Gastroesophageal sphincter (tissue), 4 donors: ENCODE measurements around the gene RAF1. TPM values are rescaled to one million over a fixed set of nuclear protein-coding genes. Genes with fewer than 3 reads are reported as not detected.

Source experiments
- ATAC-seq: fragments of 150-250 bp; one replicate; pipeline ENCODE4 v1.9.1; 2016; ENCODE audit warnings: mild to moderate bottlenecking, moderate library complexity
- H3K27ac ChIP-seq, 4 donors: fragments of 200-600 bp; sonication (generic) in 3 of 4; 1 replicate in 3 of 4; 2 replicates in 1 of 4; pipeline ENCODE4 v1.5.1; 2016 to 2019
- H3K27me3 ChIP-seq: fragments of 200-600 bp; sonication (generic); one replicate; pipeline ENCODE4 v1.5.1; 2019
- H3K36me3 ChIP-seq, 2 donors: fragments of 200-600 bp; sonication (generic); one replicate each; pipeline ENCODE4 v1.5.1; 2019; ENCODE audit warnings: control low read depth in 1 of 2
- H3K4me1 ChIP-seq, 3 donors: fragments of 200-600 bp; sonication (generic); 1 replicate in 2 of 3; 2 replicates in 1 of 3; pipeline ENCODE4 v1.5.1; 2016 to 2019; ENCODE audit warnings: control low read depth in 2 of 3
- H3K4me3 ChIP-seq, 2 donors: fragments of 200-600 bp; sonication (generic); one replicate each; pipeline ENCODE4 v1.5.1; 2019; ENCODE audit warnings: mild to moderate bottlenecking in 1 of 2, moderate library complexity in 1 of 2
- H3K9me3 ChIP-seq, 3 donors: fragments of 200-600 bp; sonication (generic); one replicate each; pipeline ENCODE4 v1.5.1; 2017 to 2019; ENCODE audit warnings: control low read depth in 2 of 3
- EP300 ChIP-seq: sonication (generic); formaldehyde crosslinking; IDR thresholded peaks from one replicate; pipeline ENCODE4 v1.6.1; 2017; ENCODE audit warnings: antibody characterized with exemption, mild to moderate bottlenecking
- POLR2A ChIP-seq, 2 donors: fragments of 450-650 bp; IDR thresholded peaks; one replicate each; pipeline ENCODE4 v1.6.1; 2017; ENCODE audit warnings: antibody characterized with exemption in 2 of 2, mild to moderate bottlenecking in 2 of 2, moderate library complexity in 1 of 2
- POLR2AphosphoS5 ChIP-seq: sonication (generic); formaldehyde crosslinking; IDR thresholded peaks from one replicate; pipeline ENCODE4 v1.6.1; 2017; ENCODE audit warnings: antibody characterized with exemption
- WGBS, 2 donors: methylation state at CpG; one replicate each; pipeline ENCODE4 v1.1.5; 2018; ENCODE audit warnings: low coverage in 1 of 2; 5-methylcytosine and 5-hydroxymethylcytosine counted together
- total RNA-seq, 4 donors: library from RNA; depleted of rRNA; stranded (reverse); fragments of >200 nt; gene quantifications; one replicate each; pipeline ENCODE4 v1.1.0, GENCODE V29; 2016
- TF ChIP-seq, protein P1 (sequence below), 4 experiments: fragments of 200-600 bp in 2 of 4; fragments of 450-650 bp in 2 of 4; sonication (generic) in 1 of 4; IDR thresholded peaks; one replicate each; pipeline ENCODE4 v1.5.1; 2017 to 2019; ENCODE audit warnings: antibody characterized with exemption in 4 of 4, mild to moderate bottlenecking in 2 of 4, moderate library complexity in 2 of 4

Gene RAF1
- total RNA-seq, 4 donors from 2014 or later, result 115 to 146 (median 130) TPM

DNA sequence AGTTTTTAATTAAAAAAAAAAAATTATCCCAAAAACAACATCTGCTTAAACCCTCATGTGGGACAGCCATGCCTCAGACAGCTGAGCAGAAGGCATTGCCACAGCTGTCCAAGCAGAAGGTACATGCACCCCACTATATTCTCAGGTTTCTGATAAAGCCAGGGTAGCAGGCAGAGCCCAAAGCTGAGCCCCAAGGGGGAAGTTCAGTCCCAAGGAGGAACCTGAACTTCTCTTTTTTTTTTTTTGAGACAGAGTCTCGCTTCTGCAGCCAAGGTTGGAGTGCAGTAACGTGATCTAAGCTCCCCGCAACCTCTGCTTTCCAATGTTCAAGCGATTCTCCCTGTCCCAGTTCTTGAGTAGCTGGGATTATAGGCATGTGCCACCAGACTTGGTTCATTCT is 73.8 kb downstream of the RAF1 start:
- Histone ChIP-seq H3K9me3 (no peaks in the 10 kb centered on the region), H3K27me3 (no peaks in the 10 kb centered on the region), H3K4me3 (no peak overlapping the region), H3K36me3 (peaks cover 5 to 98% of the 10 kb centered on the region in 2 donors), H3K27ac (no peak overlapping the region), H3K4me1 (no peaks in the 10 kb centered on the region)
- TF ChIP-seq EP300 (no peak), POLR2AphosphoS5 (no peak), POLR2A (IDR thresholded peaks at IDR 0.05) (no peak)
- TF ChIP-seq, protein P1, sequence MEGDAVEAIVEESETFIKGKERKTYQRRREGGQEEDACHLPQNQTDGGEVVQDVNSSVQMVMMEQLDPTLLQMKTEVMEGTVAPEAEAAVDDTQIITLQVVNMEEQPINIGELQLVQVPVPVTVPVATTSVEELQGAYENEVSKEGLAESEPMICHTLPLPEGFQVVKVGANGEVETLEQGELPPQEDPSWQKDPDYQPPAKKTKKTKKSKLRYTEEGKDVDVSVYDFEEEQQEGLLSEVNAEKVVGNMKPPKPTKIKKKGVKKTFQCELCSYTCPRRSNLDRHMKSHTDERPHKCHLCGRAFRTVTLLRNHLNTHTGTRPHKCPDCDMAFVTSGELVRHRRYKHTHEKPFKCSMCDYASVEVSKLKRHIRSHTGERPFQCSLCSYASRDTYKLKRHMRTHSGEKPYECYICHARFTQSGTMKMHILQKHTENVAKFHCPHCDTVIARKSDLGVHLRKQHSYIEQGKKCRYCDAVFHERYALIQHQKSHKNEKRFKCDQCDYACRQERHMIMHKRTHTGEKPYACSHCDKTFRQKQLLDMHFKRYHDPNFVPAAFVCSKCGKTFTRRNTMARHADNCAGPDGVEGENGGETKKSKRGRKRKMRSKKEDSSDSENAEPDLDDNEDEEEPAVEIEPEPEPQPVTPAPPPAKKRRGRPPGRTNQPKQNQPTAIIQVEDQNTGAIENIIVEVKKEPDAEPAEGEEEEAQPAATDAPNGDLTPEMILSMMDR (IDR thresholded peaks at IDR 0.05), result no peak
- 100% methylated on average over 1 of the region's 4 CpGs; no CpG with 5 or more reads in 1 of the 2 donors for WGBS, 2 donors
- ATAC-seq, result no peak

DNA sequence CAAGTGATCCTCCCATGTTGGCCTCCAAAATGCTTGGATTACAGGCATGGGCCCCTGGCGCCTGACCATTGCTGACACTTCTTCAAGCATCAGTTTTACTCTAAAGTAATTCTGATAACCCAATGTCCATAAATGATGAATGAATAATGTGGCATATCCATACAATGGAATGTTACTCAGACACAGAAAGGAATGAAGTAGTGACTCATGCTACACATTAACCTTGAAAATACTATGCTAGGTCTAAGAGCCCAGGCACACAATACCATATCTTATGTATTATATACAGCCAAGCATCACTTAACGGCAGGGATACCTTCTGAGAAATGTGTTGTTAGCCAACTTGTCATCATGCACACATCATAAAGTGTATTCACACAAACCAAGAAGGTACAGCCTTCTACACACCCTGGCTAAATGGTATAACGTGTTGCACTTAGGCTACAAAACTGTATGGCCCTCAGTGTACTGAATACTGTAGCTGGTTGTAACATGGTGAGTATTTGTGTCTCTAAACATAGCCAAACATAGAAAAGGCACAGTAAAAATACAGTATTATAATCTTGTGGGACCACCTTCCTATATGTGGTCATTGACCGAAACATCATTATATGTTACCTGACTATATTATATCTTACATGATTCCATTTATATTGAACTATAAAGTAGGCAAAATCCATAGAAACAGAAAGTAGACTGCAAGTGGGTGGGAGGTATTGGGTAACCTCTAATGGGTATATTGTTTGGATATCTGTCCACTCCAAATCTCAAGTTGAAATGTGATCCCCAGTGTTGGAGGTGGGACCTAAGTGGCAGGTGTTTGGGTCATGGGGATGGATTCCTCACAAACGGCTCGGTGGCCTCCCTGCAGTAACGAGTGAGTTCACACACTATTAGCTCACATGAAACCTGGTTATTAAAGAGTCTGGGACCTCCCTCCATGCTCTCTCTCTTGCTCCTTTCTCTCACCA is 75.6 kb downstream of the RAF1 start:
- Histone ChIP-seq H3K36me3 (peaks cover 5 to 99% of the 10 kb centered on the region in 2 donors), H3K27ac (peak overlapping the region in 1 of 4 donors; percentile 3), H3K4me1 (no peaks in the 10 kb centered on the region), H3K4me3 (no peak overlapping the region), H3K9me3 (no peaks in the 10 kb centered on the region), H3K27me3 (no peaks in the 10 kb centered on the region)
- TF ChIP-seq, protein P1 (IDR thresholded peaks at IDR 0.05), result no peak
- TF ChIP-seq POLR2A (IDR thresholded peaks at IDR 0.05), result no peak
- no peak for TF ChIP-seq EP300
- no peak for TF ChIP-seq POLR2AphosphoS5
- no peak for ATAC-seq
- WGBS, 2 donors, result 69 to 77% methylated on average over 5 to 7 of the region's 7 CpGs

DNA sequence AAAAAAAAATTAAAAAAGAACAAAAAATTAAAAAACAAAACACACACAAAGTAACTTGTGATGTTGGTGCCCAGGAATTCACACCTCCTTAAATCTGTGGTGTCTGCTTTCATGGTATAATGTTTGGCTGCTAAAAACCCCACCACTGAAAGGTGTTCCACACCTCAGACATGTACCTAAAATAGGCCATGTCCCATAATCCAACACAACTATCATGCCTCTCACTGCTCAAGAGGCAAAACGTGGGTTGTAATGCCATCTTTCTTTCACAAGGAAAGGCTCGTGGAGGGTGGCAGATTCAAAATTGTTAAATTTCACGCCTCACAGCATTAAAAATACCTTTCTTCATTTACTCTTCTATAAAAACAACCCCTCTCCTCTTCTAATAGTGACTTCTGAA is 77.5 kb downstream of the RAF1 start:
- ATAC-seq, result no peak
- Histone ChIP-seq H3K27me3 (no peaks in the 10 kb centered on the region), H3K4me1 (no peaks in the 10 kb centered on the region), H3K36me3 (peaks cover 5 to 100% of the 10 kb centered on the region in 2 donors), H3K9me3 (no peaks in the 10 kb centered on the region), H3K27ac (no peak overlapping the region), H3K4me3 (no peak overlapping the region)
- 71 to 88% methylated on average over 3 of the region's 3 CpGs for WGBS, 2 donors
- TF ChIP-seq, protein P1 (IDR thresholded peaks at IDR 0.05), result no peak
- TF ChIP-seq POLR2A (IDR thresholded peaks at IDR 0.05) (no peak), POLR2AphosphoS5 (no peak), EP300 (no peak)

DNA sequence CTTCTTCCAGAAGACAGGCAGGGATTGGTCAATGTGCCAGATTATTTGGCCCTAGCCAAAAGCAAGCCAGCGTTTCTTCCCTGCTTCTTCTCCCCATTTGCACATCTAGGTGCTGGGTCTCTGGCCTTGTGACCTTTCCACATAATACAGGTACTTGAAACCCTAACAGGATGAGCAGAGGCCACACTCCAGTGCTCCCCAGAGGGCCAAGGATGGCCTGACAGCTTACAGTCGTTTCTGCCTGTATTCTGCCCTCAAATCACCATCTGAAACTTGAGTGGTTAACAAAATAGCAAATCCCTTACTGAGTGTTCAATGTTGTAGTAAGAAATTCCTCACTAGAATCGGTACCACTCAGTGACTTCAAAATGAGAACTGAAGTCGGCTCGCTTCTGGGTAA is 77.9 kb downstream of the RAF1 start:
- no peaks in the 10 kb centered on the region for H3K27me3 ChIP-seq
- WGBS, 2 donors, result 35 to 54% methylated on average over 2 of the region's 5 CpGs
- no peak overlapping the region for H3K4me3 ChIP-seq
- H3K9me3 ChIP-seq, result no peaks in the 10 kb centered on the region
- no peak for TF ChIP-seq POLR2A (IDR thresholded peaks at IDR 0.05)
- TF ChIP-seq POLR2AphosphoS5, result no peak
- TF ChIP-seq, protein P1 (IDR thresholded peaks at IDR 0.05), result no peak
- TF ChIP-seq EP300, result no peak
- H3K36me3 ChIP-seq, result peaks cover 5 to 100% of the 10 kb centered on the region in 2 donors
- ATAC-seq, result no peak
- no peaks in the 10 kb centered on the region for H3K4me1 ChIP-seq
- no peak overlapping the region for H3K27ac ChIP-seq

DNA sequence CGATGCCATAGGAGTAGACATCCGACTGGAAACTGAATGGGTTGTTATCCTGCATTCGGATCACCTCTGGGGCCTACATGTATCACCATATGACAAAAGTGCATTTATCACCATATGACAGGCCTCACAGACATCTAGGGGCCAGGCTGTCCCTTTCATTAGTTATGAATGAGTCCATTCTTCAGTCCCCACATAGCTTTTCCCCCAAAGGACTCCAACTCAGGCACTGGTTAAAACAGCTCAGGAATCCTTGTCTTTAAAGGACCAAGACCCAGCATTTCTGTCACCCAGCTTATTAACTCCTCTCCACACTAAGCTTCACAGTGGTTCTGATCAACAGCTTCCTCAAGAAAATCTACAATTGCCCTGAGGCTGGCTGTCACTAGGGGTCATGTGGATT is 78.7 kb downstream of the RAF1 start:
- 78% methylated on average over 3 of the region's 3 CpGs; no CpG with 5 or more reads in 1 of the 2 donors for WGBS, 2 donors
- no peaks in the 10 kb centered on the region for H3K9me3 ChIP-seq
- no peak overlapping the region for H3K27ac ChIP-seq
- H3K4me3 ChIP-seq, result no peak overlapping the region
- H3K27me3 ChIP-seq, result no peaks in the 10 kb centered on the region
- H3K4me1 ChIP-seq, result no peaks in the 10 kb centered on the region
- H3K36me3 ChIP-seq, result peaks cover 0 to 100% of the 10 kb centered on the region in 2 donors
- ATAC-seq, result no peak
- TF ChIP-seq EP300, result no peak
- TF ChIP-seq, protein P1 (IDR thresholded peaks at IDR 0.05), result no peak
- no peak for TF ChIP-seq POLR2A (IDR thresholded peaks at IDR 0.05)
- no peak for TF ChIP-seq POLR2AphosphoS5
